CD14-positive monocyte (primary cell): ENCODE measurements around the gene IL10RB. TPM values are rescaled to one million over a fixed set of nuclear protein-coding genes. Genes with fewer than 3 reads are reported as not detected.

Experiments
- DNase-seq, 3 donors: peaks; one replicate each; pipeline ENCODE4 v3.0.0-alpha.2; 2011 to 2022
- H2AFZ ChIP-seq: 2 replicates; pipeline ENCODE4 v1.6.0; 2012; ENCODE audit warnings: mild to moderate bottlenecking, low read depth, low read length, inconsistent platforms; ENCODE audit not compliant: insufficient read depth, poor library complexity, severe bottlenecking
- H3K27ac ChIP-seq, 2 donors: 1 replicate in 1 of 2; 2 replicates in 1 of 2; pipeline ENCODE4 v1.5.1; 2012 to 2013; ENCODE audit warnings: low read length in 2 of 2, control low read depth in 1 of 2, inconsistent platforms in 1 of 2, low read depth in 1 of 2, mild to moderate bottlenecking in 1 of 2
- H3K27me3 ChIP-seq, 2 donors: one replicate each; pipeline versions ENCODE4 v1.6.0 to v1.6.1; 2011 to 2013; ENCODE audit warnings: low read length in 2 of 2; ENCODE audit not compliant: control insufficient read depth in 2 of 2, insufficient read depth in 2 of 2
- H3K36me3 ChIP-seq, 2 donors: replicated peaks in 1 of 2; 1 replicate in 1 of 2; 2 replicates in 1 of 2; pipeline versions ENCODE4 v1.5.1 to v1.6.1; 2012 to 2013; ENCODE audit warnings: low read length in 2 of 2, control low read depth in 1 of 2, inconsistent platforms in 1 of 2, mild to moderate bottlenecking in 1 of 2; ENCODE audit not compliant: insufficient read depth in 2 of 2, control insufficient read depth in 1 of 2
- H3K4me1 ChIP-seq, 2 donors: 1 replicate in 1 of 2; 2 replicates in 1 of 2; pipeline versions ENCODE4 v1.5.1 to v1.6.1; 2012 to 2013; ENCODE audit warnings: low read length in 2 of 2, control low read depth in 1 of 2, inconsistent platforms in 1 of 2, mild to moderate bottlenecking in 1 of 2, moderate library complexity in 1 of 2; ENCODE audit not compliant: insufficient read depth in 2 of 2, control insufficient read depth in 1 of 2
- H3K4me2 ChIP-seq: replicated peaks from 2 replicates; pipeline ENCODE3; 2012; ENCODE audit warnings: low read length, moderate library complexity, mild to moderate bottlenecking; ENCODE audit not compliant: poor library complexity, severe bottlenecking; ENCODE audit errors: extremely low read depth
- H3K4me3 ChIP-seq, 3 experiments: fragments of 200-600 bp in 1 of 3; sonication (generic) in 1 of 3; replicated peaks in 1 of 3; 1 replicate in 2 of 3; 2 replicates in 1 of 3; pipeline ENCODE4 v1.5.1; 2011 to 2013; ENCODE audit warnings: low read length in 3 of 3, mild to moderate bottlenecking in 3 of 3, control low read depth in 2 of 3, low read depth in 2 of 3, inconsistent platforms in 1 of 3, moderate library complexity in 1 of 3
- H3K79me2 ChIP-seq: 2 replicates; pipeline ENCODE4 v1.6.0; 2012; ENCODE audit warnings: mild to moderate bottlenecking, control low read depth, inconsistent platforms, low read length, moderate library complexity; ENCODE audit not compliant: insufficient read depth
- H3K9ac ChIP-seq: 2 replicates; pipeline ENCODE4 v1.6.0; 2017; ENCODE audit warnings: low read length, mild to moderate bottlenecking; ENCODE audit not compliant: insufficient read depth, poor library complexity, severe bottlenecking
- H3K9me3 ChIP-seq, 2 donors: replicated peaks in 1 of 2; 1 replicate in 1 of 2; 2 replicates in 1 of 2; pipeline versions ENCODE4 v1.5.1 to v1.6.1; 2012 to 2013; ENCODE audit warnings: low read length in 2 of 2, control low read depth in 1 of 2; ENCODE audit not compliant: control insufficient read depth in 1 of 2, insufficient read depth in 1 of 2
- H4K20me1 ChIP-seq: 2 replicates; pipeline ENCODE4 v1.6.0; 2012; ENCODE audit warnings: mild to moderate bottlenecking, low read length, control low read depth, moderate library complexity; ENCODE audit not compliant: insufficient read depth
- H3K27ac Mint-ChIP-seq, 7 donors: one replicate each; pipeline ENCODE4 v1.8.0; 2020; ENCODE audit warnings: mild to moderate bottlenecking in 7 of 7, mixed read lengths in 7 of 7, moderate library complexity in 6 of 7, inconsistent platforms in 2 of 7
- H3K27me3 Mint-ChIP-seq, 3 donors: one replicate each; pipeline ENCODE4 v1.8.0; 2021 to 2022; ENCODE audit warnings: low read depth in 3 of 3, mild to moderate bottlenecking in 3 of 3, mixed read lengths in 3 of 3, moderate library complexity in 3 of 3, inconsistent platforms in 1 of 3
- H3K36me3 Mint-ChIP-seq, 2 donors: one replicate each; pipeline ENCODE4 v1.8.0; 2020; ENCODE audit warnings: mixed read lengths in 2 of 2, inconsistent platforms in 1 of 2, mild to moderate bottlenecking in 1 of 2
- H3K4me1 Mint-ChIP-seq: one replicate; pipeline ENCODE4 v1.8.0; 2020; ENCODE audit warnings: mild to moderate bottlenecking, mixed read lengths
- H3K4me3 Mint-ChIP-seq, 2 donors: one replicate each; pipeline ENCODE4 v1.8.0; 2020; ENCODE audit warnings: mild to moderate bottlenecking in 2 of 2, mixed read lengths in 2 of 2, moderate library complexity in 1 of 2
- H3K9me3 Mint-ChIP-seq, 7 donors: one replicate each; pipeline ENCODE4 v1.8.0; 2020 to 2022; ENCODE audit warnings: mixed read lengths in 7 of 7, mild to moderate bottlenecking in 6 of 7, moderate library complexity in 6 of 7, inconsistent platforms in 2 of 7
- CTCF ChIP-seq: fragments of 200-600 bp; IDR thresholded peaks from one replicate; pipeline ENCODE4 v1.8.0; 2022; ENCODE audit warnings: antibody characterized with exemption, mild to moderate bottlenecking
- WGBS: methylation state at CpG from one replicate; pipeline ENCODE4 v1.1.5; 2013; ENCODE audit warnings: missing lambda C conversion rate; ENCODE audit not compliant: insufficient coverage; 5-methylcytosine and 5-hydroxymethylcytosine counted together
- intact Hi-C, 2 donors: fragments of 100-400 bp; cut with micrococcal nuclease; formaldehyde crosslinking; loops; one replicate each; pipeline versions ENCODE4 v1.15.0 to v1.15.1; 2023
- polyA plus RNA-seq, 3 donors: library from polyadenylated mRNA; depleted of rRNA in 1 of 3; unstranded in 2 of 3; stranded (reverse) in 1 of 3; fragments of 300-500 nt in 2 of 3; fragments of >200 nt in 1 of 3; fragmentation: Illumina TruSeq in 2 of 3; gene quantifications; 1 replicate in 2 of 3; 2 replicates in 1 of 3; pipeline ENCODE4 v1.2.3, GENCODE V29; 2012 to 2021

The IL10RB gene
- polyA plus RNA-seq, 3 donors, result 79.0 to 225 (median 212) TPM

GRCh38 chr21:33258475-33258874, 7.7 kb upstream of the IL10RB start:
- 97% methylated on average over 9 of the region's 9 CpGs for WGBS
- H3K27me3 Mint-ChIP-seq, result no peaks in the 10 kb centered on the region
- intact Hi-C loops, result no loop called here
- no peak for TF ChIP-seq CTCF
- Histone ChIP-seq H3K4me2 (no peak overlapping the region), H3K9ac (no peak overlapping the region), H3K36me3 (peaks cover 61 to 67% of the 10 kb centered on the region in 2 donors), H3K79me2 (peaks cover 66% of the 10 kb centered on the region), H2AFZ (no peak overlapping the region), H3K4me3 (no peak overlapping the region), H3K9me3 (peaks cover 0 to 7% of the 10 kb centered on the region in 2 donors), H3K27me3 (no peaks in the 10 kb centered on the region), H3K4me1 (peaks cover 39 to 41% of the 10 kb centered on the region in 2 donors), H4K20me1 (peaks cover 43% of the 10 kb centered on the region), H3K27ac (peak overlapping the region in 1 of 2 donors; percentile 70)
- peaks cover 0 to 12% (median 4%) of the 10 kb centered on the region in 7 donors for H3K9me3 Mint-ChIP-seq
- H3K4me1 Mint-ChIP-seq, result peaks cover 44% of the 10 kb centered on the region
- no peak overlapping the region for H3K4me3 Mint-ChIP-seq
- H3K36me3 Mint-ChIP-seq, result peaks cover 72 to 78% of the 10 kb centered on the region in 2 donors
- peak overlapping the region; percentile 24 to 88 (median 71) for H3K27ac Mint-ChIP-seq
- no peak for DNase-seq

DNA sequence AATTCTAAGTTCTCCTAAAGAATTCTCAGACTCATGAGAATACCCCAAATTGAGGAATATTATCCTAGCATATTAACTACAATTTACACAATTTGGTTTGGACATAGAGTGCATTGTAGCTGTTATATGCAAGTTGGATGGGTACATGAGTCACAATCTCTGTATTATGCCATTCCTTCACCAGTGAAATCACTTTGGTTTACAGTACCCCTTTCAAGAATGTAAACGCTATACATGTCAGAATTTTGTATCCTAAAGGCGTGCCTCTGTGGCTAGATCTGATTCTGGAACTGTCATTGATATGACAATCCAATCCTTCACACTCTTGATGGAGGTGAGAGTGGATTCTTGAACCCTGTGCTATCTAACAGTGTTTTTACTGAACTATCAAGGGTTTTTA, 6.7 kb upstream of the IL10RB start:
- H3K9me3 Mint-ChIP-seq, result peaks cover 0 to 12% (median 4%) of the 10 kb centered on the region in 7 donors
- no peak overlapping the region for H3K4me2 ChIP-seq
- peaks cover 53 to 67% of the 10 kb centered on the region in 2 donors for H3K36me3 ChIP-seq
- peaks cover 52% of the 10 kb centered on the region for H3K4me1 Mint-ChIP-seq
- H3K79me2 ChIP-seq, result peaks cover 67% of the 10 kb centered on the region
- H3K36me3 Mint-ChIP-seq, result peaks cover 71 to 78% of the 10 kb centered on the region in 2 donors
- peak overlapping the region in 6 of 7 donors; percentile 24 to 90 (median 74) for H3K27ac Mint-ChIP-seq
- peak in 2 of 3 donors; percentile 51 to 53 for DNase-seq
- WGBS, result no CpG with 5 or more reads among the region's 2 CpGs
- peak overlapping the region in 1 of 2 donors; percentile 70 for H3K27ac ChIP-seq
- no peak overlapping the region for H3K9ac ChIP-seq
- no peak for TF ChIP-seq CTCF
- H4K20me1 ChIP-seq, result peaks cover 37% of the 10 kb centered on the region
- no peak overlapping the region for H3K4me3 Mint-ChIP-seq
- peaks cover 0 to 7% of the 10 kb centered on the region in 2 donors for H3K9me3 ChIP-seq
- peaks cover 45 to 51% of the 10 kb centered on the region in 2 donors for H3K4me1 ChIP-seq
- no peak overlapping the region for H2AFZ ChIP-seq
- no peaks in the 10 kb centered on the region for H3K27me3 ChIP-seq
- intact Hi-C loops, result no loop called here
- peaks cover 0 to 1% (median 0%) of the 10 kb centered on the region in 3 donors for H3K27me3 Mint-ChIP-seq
- H3K4me3 ChIP-seq, result no peak overlapping the region
